Fibroblast of lung (primary cell): ENCODE results near the gene VN1R5.

Experiments used
- EZH2 ChIP-seq: IDR thresholded peaks from 2 replicates; pipeline ENCODE4 v1.5.1; 2012; ENCODE audit warnings: low read length, control low read depth, mild to moderate bottlenecking; ENCODE audit errors: missing control alignments
- TF ChIP-seq, protein P1 (sequence below), 2 donors: IDR thresholded peaks in 1 of 2; conservative IDR thresholded peaks in 1 of 2; 1 replicate in 1 of 2; 2 replicates in 1 of 2; pipeline ENCODE4 v1.5.1; 2011 to 2012; ENCODE audit warnings: low read length in 2 of 2, control low read depth in 1 of 2, inconsistent platforms in 1 of 2, low read depth in 1 of 2, mild to moderate bottlenecking in 1 of 2

DNA sequence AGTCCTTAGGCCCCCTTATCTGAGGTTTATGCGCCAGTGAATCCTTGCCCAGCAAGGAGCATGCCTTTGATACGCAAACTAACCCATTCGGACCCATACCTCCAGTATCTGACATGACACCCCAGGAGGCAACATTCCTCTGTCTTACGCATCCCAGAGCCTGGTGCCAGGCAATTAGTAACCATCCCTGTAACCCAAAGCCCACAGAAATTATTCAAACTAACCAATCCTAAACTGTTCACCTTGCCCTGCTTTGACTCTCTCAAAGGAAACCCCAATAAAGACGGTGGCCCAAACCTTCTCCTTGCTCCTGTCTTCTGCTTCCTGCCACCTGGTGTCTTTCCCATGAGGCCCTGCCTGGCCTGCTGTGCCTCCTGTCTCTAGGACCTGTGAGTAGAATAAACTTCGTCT is 39.4 kb downstream of the VN1R5 start:
- TF ChIP-seq, protein P1, sequence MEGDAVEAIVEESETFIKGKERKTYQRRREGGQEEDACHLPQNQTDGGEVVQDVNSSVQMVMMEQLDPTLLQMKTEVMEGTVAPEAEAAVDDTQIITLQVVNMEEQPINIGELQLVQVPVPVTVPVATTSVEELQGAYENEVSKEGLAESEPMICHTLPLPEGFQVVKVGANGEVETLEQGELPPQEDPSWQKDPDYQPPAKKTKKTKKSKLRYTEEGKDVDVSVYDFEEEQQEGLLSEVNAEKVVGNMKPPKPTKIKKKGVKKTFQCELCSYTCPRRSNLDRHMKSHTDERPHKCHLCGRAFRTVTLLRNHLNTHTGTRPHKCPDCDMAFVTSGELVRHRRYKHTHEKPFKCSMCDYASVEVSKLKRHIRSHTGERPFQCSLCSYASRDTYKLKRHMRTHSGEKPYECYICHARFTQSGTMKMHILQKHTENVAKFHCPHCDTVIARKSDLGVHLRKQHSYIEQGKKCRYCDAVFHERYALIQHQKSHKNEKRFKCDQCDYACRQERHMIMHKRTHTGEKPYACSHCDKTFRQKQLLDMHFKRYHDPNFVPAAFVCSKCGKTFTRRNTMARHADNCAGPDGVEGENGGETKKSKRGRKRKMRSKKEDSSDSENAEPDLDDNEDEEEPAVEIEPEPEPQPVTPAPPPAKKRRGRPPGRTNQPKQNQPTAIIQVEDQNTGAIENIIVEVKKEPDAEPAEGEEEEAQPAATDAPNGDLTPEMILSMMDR (conservative IDR thresholded peaks at IDR 0.05 in 1 of 2, IDR thresholded peaks at IDR 0.05 in 1 of 2; ENCODE audit: low read depth in 1 of 2, low read length in 2 of 2) = no peak
- no peak for TF ChIP-seq EZH2
